SK-N-SH (cell line): ENCODE measurements around the gene NFKBIE.

Experiments
- EZH2phosphoT487 ChIP-seq: fragments of 200-600 bp; sonication (generic); IDR thresholded peaks from 2 replicates; pipeline ENCODE4 v1.6.1; 2017; ENCODE audit warnings: low read depth, mixed run types, mild to moderate bottlenecking, antibody characterized with exemption, moderate library complexity, borderline replicate concordance
- RFX5 ChIP-seq: IDR thresholded peaks from 2 replicates; pipeline ENCODE4 v1.6.1; 2012; ENCODE audit warnings: mild to moderate bottlenecking, improper control_type of control experiment, low read length

GRCh38 chr6:44286747-44287146 is 21.4 kb upstream of the NFKBIE start:
- no peak for TF ChIP-seq EZH2phosphoT487
- TF ChIP-seq RFX5, result no peak
